H1 (cell line): ENCODE data around the gene MCCD1. TPM values are rescaled to one million over a fixed set of nuclear protein-coding genes. Genes with fewer than 3 reads are reported as not detected.

Experiments
- CTCF ChIA-PET: fragments of 300-600 bp; sonication (Branson Sonifier 250); formaldehyde crosslinking; loops from one replicate; lab custom pipeline; 2021; ENCODE audit not compliant: partially characterized antibody; lab: Charles Lee
- POLR2A ChIA-PET: fragments of 300-600 bp; sonication (Branson Sonifier 250); formaldehyde crosslinking; loops from one replicate; lab custom pipeline; 2021; ENCODE audit warnings: inconsistent platforms; ENCODE audit not compliant: partially characterized antibody; lab: Charles Lee
- DNase-seq, 2 experiments: peaks; one replicate each; pipeline versions ENCODE4 v3.0.0 to v3.0.0-alpha.2; 2010 to 2022; ENCODE audit warnings: low spot score in 2 of 2, low read depth in 1 of 2, mixed read lengths in 1 of 2
- FAIRE-seq: peaks from 2 replicates; lab custom pipeline; 2011; peaks lifted over from hg19 to GRCh38; lab: Jason Lieb, UNC
- H2AFZ ChIP-seq: 2 replicates; pipeline ENCODE4 v1.8.1; 2012; ENCODE audit warnings: low read length, inconsistent platforms
- H2AK5ac ChIP-seq: 2 replicates; pipeline ENCODE4 v1.6.1; 2013; ENCODE audit warnings: low read depth, low read length
- H2BK120ac ChIP-seq: replicated peaks from 2 replicates; pipeline ENCODE3; 2013; ENCODE audit warnings: low read depth, low read length, inconsistent platforms
- H2BK12ac ChIP-seq: 2 replicates; pipeline ENCODE4 v1.6.1; 2013; ENCODE audit warnings: low read depth, low read length
- H2BK15ac ChIP-seq: 2 replicates; pipeline ENCODE4 v1.6.1; 2013; ENCODE audit warnings: low read length
- H2BK20ac ChIP-seq: 2 replicates; pipeline ENCODE4 v1.6.1; 2013; ENCODE audit warnings: low read length
- H2BK5ac ChIP-seq: 2 replicates; pipeline ENCODE4 v1.6.1; 2013; ENCODE audit warnings: low read depth, low read length
- H3K14ac ChIP-seq: 2 replicates; pipeline ENCODE4 v1.6.1; 2013; ENCODE audit warnings: inconsistent platforms; ENCODE audit not compliant: insufficient read length
- H3K18ac ChIP-seq: 2 replicates; pipeline ENCODE4 v1.6.1; 2013; ENCODE audit warnings: low read length; ENCODE audit errors: extremely low read depth
- H3K23ac ChIP-seq: 2 replicates; pipeline ENCODE4 v1.6.1; 2013; ENCODE audit warnings: inconsistent platforms; ENCODE audit not compliant: insufficient read length
- H3K23me2 ChIP-seq: 2 replicates; pipeline ENCODE4 v1.6.1; 2013; ENCODE audit warnings: low read depth, low read length
- H3K27ac ChIP-seq: 2 replicates; pipeline ENCODE4 v1.6.1; 2011; ENCODE audit warnings: low read depth, low read length, inconsistent platforms
- H3K27me3 ChIP-seq, 4 experiments: replicated peaks in 1 of 4; 1 replicate in 1 of 4; 2 replicates in 3 of 4; pipeline versions ENCODE4 v1.6.1 to v1.8.1; 2011 to 2013; ENCODE audit warnings: low read length in 3 of 4, mild to moderate bottlenecking in 3 of 4, inconsistent platforms in 2 of 4, mixed read lengths in 2 of 4, moderate library complexity in 1 of 4; ENCODE audit not compliant: control insufficient read depth in 3 of 4, insufficient read depth in 3 of 4; ENCODE audit errors: extremely low read depth in 1 of 4
- H3K36me3 ChIP-seq, 4 experiments: 2 replicates each; pipeline versions ENCODE4 v1.6.1 to v1.8.1; 2011 to 2013; ENCODE audit warnings: mild to moderate bottlenecking in 4 of 4, low read length in 3 of 4, moderate library complexity in 2 of 4, control low read depth in 1 of 4, inconsistent platforms in 1 of 4; ENCODE audit not compliant: insufficient read depth in 4 of 4, control insufficient read depth in 2 of 4
- H3K4ac ChIP-seq: replicated peaks from 2 replicates; pipeline ENCODE3; 2013; ENCODE audit warnings: low read length, low read depth, mixed read lengths, inconsistent platforms; ENCODE audit not compliant: insufficient read length
- H3K4me1 ChIP-seq, 4 experiments: replicated peaks in 1 of 4; 1 replicate in 1 of 4; 2 replicates in 3 of 4; pipeline versions ENCODE4 v1.6.1 to v1.8.1; 2011 to 2013; ENCODE audit warnings: low read length in 3 of 4, inconsistent platforms in 2 of 4, mixed read lengths in 1 of 4; ENCODE audit not compliant: insufficient read depth in 4 of 4, control insufficient read depth in 3 of 4
- H3K4me2 ChIP-seq, 2 experiments: 2 replicates each; pipeline versions ENCODE4 v1.6.1 to v1.8.1; 2011 to 2013; ENCODE audit warnings: low read depth in 2 of 2, low read length in 2 of 2, control low read depth in 1 of 2, inconsistent platforms in 1 of 2, mild to moderate bottlenecking in 1 of 2; ENCODE audit not compliant: insufficient read depth in 1 of 2
- H3K4me3 ChIP-seq, 4 experiments: fragments of 200-600, 300-600 bp in 1 of 4; sonication (generic), shearing (Covaris generic), sonication (Bioruptor Twin) in 1 of 4; 2 replicates each; pipeline versions ENCODE4 v1.5.1 to v1.8.1; 2011 to 2016; ENCODE audit warnings: low read length in 4 of 4, low read depth in 3 of 4, control low read depth in 2 of 4, inconsistent platforms in 2 of 4, mild to moderate bottlenecking in 2 of 4, mixed read lengths in 1 of 4, moderate library complexity in 1 of 4; ENCODE audit not compliant: insufficient read depth in 2 of 4; ENCODE audit errors: extremely low read depth in 1 of 4
- H3K56ac ChIP-seq: replicated peaks from 2 replicates; pipeline ENCODE3; 2013; ENCODE audit warnings: low read depth, mild to moderate bottlenecking, mixed read lengths, low read length, inconsistent platforms; ENCODE audit not compliant: insufficient read length
- H3K79me1 ChIP-seq: 2 replicates; pipeline ENCODE4 v1.6.1; 2013; ENCODE audit warnings: low read depth, low read length, control low read depth
- H3K79me2 ChIP-seq, 2 experiments: 2 replicates each; pipeline versions ENCODE4 v1.6.1 to v1.8.1; 2012 to 2013; ENCODE audit warnings: low read length in 2 of 2, mild to moderate bottlenecking in 2 of 2, inconsistent platforms in 1 of 2; ENCODE audit not compliant: insufficient read depth in 2 of 2, control insufficient read depth in 1 of 2
- H3K9ac ChIP-seq, 4 experiments: replicated peaks in 1 of 4; 1 replicate in 1 of 4; 2 replicates in 3 of 4; pipeline versions ENCODE4 v1.6.1 to v1.8.1; 2011 to 2013; ENCODE audit warnings: low read depth in 3 of 4, low read length in 3 of 4, control low read depth in 2 of 4, mild to moderate bottlenecking in 2 of 4, moderate library complexity in 2 of 4, inconsistent platforms in 1 of 4; ENCODE audit errors: extremely low read depth in 1 of 4
- H3K9me3 ChIP-seq, 2 experiments: 2 replicates each; pipeline versions ENCODE4 v1.6.1 to v1.8.1; 2012 to 2013; ENCODE audit warnings: mild to moderate bottlenecking in 2 of 2, moderate library complexity in 2 of 2, control low read depth in 1 of 2, inconsistent platforms in 1 of 2, low read depth in 1 of 2, low read length in 1 of 2, mixed read lengths in 1 of 2; ENCODE audit not compliant: insufficient read depth in 2 of 2
- H4K20me1 ChIP-seq, 2 experiments: replicated peaks in 1 of 2; 2 replicates each; pipeline versions ENCODE3 to v1.8.1; 2011 to 2013; ENCODE audit warnings: inconsistent platforms in 2 of 2, low read length in 2 of 2, mild to moderate bottlenecking in 1 of 2; ENCODE audit not compliant: insufficient read depth in 2 of 2, control insufficient read depth in 1 of 2
- H4K5ac ChIP-seq: 2 replicates; pipeline ENCODE4 v1.6.1; 2013; ENCODE audit warnings: low read length, low read depth, mixed read lengths, inconsistent platforms; ENCODE audit not compliant: insufficient read length
- H4K8ac ChIP-seq: 2 replicates; pipeline ENCODE4 v1.8.0; 2013; ENCODE audit warnings: mild to moderate bottlenecking, moderate library complexity, low read length, inconsistent platforms; ENCODE audit not compliant: insufficient read depth; ENCODE audit errors: extremely low read depth
- H4K91ac ChIP-seq: replicated peaks from 2 replicates; pipeline ENCODE3; 2013; ENCODE audit warnings: low read length, mixed read lengths, inconsistent platforms; ENCODE audit not compliant: insufficient read length
- ASH2L ChIP-seq: fragments of 200-600, 300-600 bp; sonication (generic); IDR thresholded peaks from one replicate; pipeline ENCODE4 v1.7.1; 2017; ENCODE audit warnings: low read length
- CBX5 ChIP-seq: fragments of 300-800, 300-1000 bp; sonication (generic); IDR thresholded peaks from 2 replicates; pipeline ENCODE4 v1.7.1; 2016; ENCODE audit warnings: antibody characterized with exemption, low read length, low read depth
- CEBPB ChIP-seq: IDR thresholded peaks from 2 replicates; pipeline ENCODE4 v1.6.1; 2012; ENCODE audit warnings: low read depth, low read length
- CHD1 ChIP-seq: IDR thresholded peaks from 2 replicates; pipeline ENCODE4 v1.6.1; 2012; ENCODE audit warnings: low read depth, low read length, improper control_type of control experiment
- KDM1A ChIP-seq: fragments of 200-600, 300-600 bp; sonication (generic); IDR thresholded peaks from 2 replicates; pipeline ENCODE4 v1.7.1; 2016; ENCODE audit warnings: mild to moderate bottlenecking, low read length, borderline replicate concordance
- KDM4A ChIP-seq: IDR thresholded peaks from one replicate; pipeline ENCODE4 v1.7.1; 2012; ENCODE audit warnings: low read depth, mild to moderate bottlenecking, moderate library complexity, low read length, inconsistent platforms; ENCODE audit not compliant: severe bottlenecking
- SIN3A ChIP-seq, 2 experiments: IDR thresholded peaks in 1 of 2; conservative IDR thresholded peaks in 1 of 2; 2 replicates each; pipeline ENCODE4 v1.6.1; 2011 to 2012; ENCODE audit warnings: low read length in 2 of 2, improper control_type of control experiment in 1 of 2, low read depth in 1 of 2, mild to moderate bottlenecking in 1 of 2
- SIRT6 ChIP-seq: IDR thresholded peaks from one replicate; pipeline ENCODE4 v1.7.1; 2012; ENCODE audit warnings: low read length, inconsistent platforms
- SP2 ChIP-seq: IDR thresholded peaks from 2 replicates; pipeline ENCODE4 v1.6.1; 2012; ENCODE audit warnings: mild to moderate bottlenecking, low read length, inconsistent platforms
- SUZ12 ChIP-seq: fragments of 200-600 bp; sonication (generic); IDR thresholded peaks from 2 replicates; pipeline ENCODE4 v1.6.1; 2012; ENCODE audit warnings: mild to moderate bottlenecking, inconsistent platforms, low read length, moderate library complexity, mixed read lengths
- TAF7 ChIP-seq: optimal IDR thresholded peaks from 2 replicates; pipeline ENCODE3; 2011; ENCODE audit warnings: low read depth, mild to moderate bottlenecking, inconsistent platforms, low read length, moderate library complexity, borderline replicate concordance
- TCF12 ChIP-seq: IDR thresholded peaks from 2 replicates; pipeline ENCODE4 v1.6.1; 2011; ENCODE audit warnings: low read depth, mild to moderate bottlenecking, low read length
- YY1 ChIP-seq: IDR thresholded peaks from 2 replicates; pipeline ENCODE4 v1.6.1; 2011; ENCODE audit warnings: low read depth, mild to moderate bottlenecking, low read length
- WGBS, 2 experiments: shearing (Covaris generic) in 1 of 2; methylation state at CpG; one replicate each; pipeline versions ENCODE4 v1.1.6 to v1.1.7; 2013 to 2015; ENCODE audit warnings: low lambda C conversion rate in 2 of 2, mixed read lengths in 2 of 2, inconsistent platforms in 1 of 2, low coverage in 1 of 2, missing lambda C conversion rate in 1 of 2; ENCODE audit not compliant: insufficient replicate concordance in 2 of 2, insufficient coverage in 1 of 2, insufficient read length in 1 of 2; ENCODE audit errors: extremely low coverage in 1 of 2, missing lambda C conversion rate in 1 of 2; 5-methylcytosine and 5-hydroxymethylcytosine counted together
- polyA plus RNA-seq, 7 experiments: library from polyadenylated mRNA; depleted of rRNA in 3 of 7; stranded (reverse) in 5 of 7; unstranded in 2 of 7; fragments of >200 nt in 5 of 7; fragments of 200-250 nt in 2 of 7; gene quantifications; 1 replicate in 5 of 7; 2 replicates in 1 of 7; 4 replicates in 1 of 7; pipeline versions ENCODE4 v1.2.1 to v1.2.3, GENCODE V29; 2011 to 2013; ENCODE audit warnings: missing spikeins in 2 of 7, mixed read lengths in 2 of 7
- total RNA-seq: library from RNA; stranded (reverse); fragmentation: NEBNext Ultra II Directional; extraction: Animal tissue kit (Norgen Biotek cat#: 25700); gene quantifications from 2 replicates; pipeline ENCODE4 v1.2.1, GENCODE V29; 2021
- TF ChIP-seq, protein P1 (sequence below): IDR thresholded peaks from 2 replicates; pipeline ENCODE4 v1.6.1; 2011; ENCODE audit warnings: low read depth, mild to moderate bottlenecking, low read length; ENCODE audit not compliant: insufficient read depth

The MCCD1 gene
- total and polyA plus RNA-seq, 2 of the 8 experiments (the other 6 are each of a cell fraction or from before 2014, with no cell fraction given), result not detected

DNA sequence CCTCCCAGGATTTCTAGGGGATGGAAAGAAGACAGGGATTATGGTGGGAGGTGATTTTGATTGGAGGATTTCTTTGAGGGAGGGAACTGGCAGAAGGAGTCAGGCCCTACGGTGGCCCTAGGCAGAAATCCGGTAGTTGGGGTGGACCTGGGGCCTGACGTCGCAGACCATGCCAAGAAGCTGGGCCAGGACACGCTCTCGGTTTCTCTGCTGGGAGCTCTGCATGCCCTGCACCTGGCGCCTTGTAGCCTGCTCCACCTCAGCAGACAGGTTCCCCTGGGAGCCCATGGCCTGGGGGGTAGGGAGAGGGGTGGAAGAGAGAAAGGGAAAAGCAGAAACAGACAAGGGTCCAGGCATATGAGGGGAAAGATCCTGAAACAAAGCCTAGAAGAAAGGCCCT is 16.5 kb downstream of the MCCD1 start:
- Histone ChIP-seq H4K20me1 (peaks cover 2 to 4% of the 10 kb centered on the region in 2 experiments), H3K14ac (no peak overlapping the region), H2BK20ac (no peak overlapping the region), H3K9me3 (no peaks in the 10 kb centered on the region), H2AFZ (no peak overlapping the region), H2AK5ac (no peak overlapping the region), H3K18ac (no peak overlapping the region), H3K4me1 (peaks cover 0 to 9% (median 5%) of the 10 kb centered on the region in 4 experiments; a peak in 5 of 7 replicates), H3K9ac (no peak overlapping the region), H3K4ac (no peak overlapping the region), H3K79me1 (no peaks in the 10 kb centered on the region; the same call in 1 of the 2 replicates), H4K8ac (no peak overlapping the region), H2BK12ac (no peak overlapping the region), H3K23me2 (peaks cover 4% of the 10 kb centered on the region), H4K5ac (no peak overlapping the region), H3K27ac (no peak overlapping the region), H3K27me3 (no peaks in the 10 kb centered on the region), H4K91ac (no peak overlapping the region), H2BK15ac (0 out of 2 replicates have a peak overlapping the region, but pooled peaks have one; percentile 66), H3K23ac (no peak overlapping the region), H2BK5ac (no peak overlapping the region), H3K4me3 (no peak overlapping the region), H2BK120ac (no peak overlapping the region), H3K4me2 (peak overlapping the region in 1 of 2 experiments; percentile 32; a peak in 1 of 4 replicates), H3K36me3 (peaks cover under 1 to 7% (median 2%) of the 10 kb centered on the region in 4 experiments; a peak in 5 of 8 replicates), H3K56ac (no peak overlapping the region), H3K79me2 (peaks cover 12 to 29% of the 10 kb centered on the region in 2 experiments)
- ChIA-PET CTCF (interaction anchor here (0.7 to 24.7 kb wide), 3 partner anchors 20 to 56 kb away, joined by 4 to 613 read pairs (median 254); partner anchors contain the start of genes LST1, LTB and NCR3), POLR2A (interaction anchor here (0.6 to 18.4 kb wide), 6 partner anchors 15 to 107 kb away, joined by 3 to 428 read pairs (median 78); partner anchors contain the start of genes BAG6, MCCD1, MICB and NCR3)
- WGBS, 2 experiments, result 83% methylated on average over 7 of the region's 7 CpGs; no CpG with 5 or more reads in 1 of the 2 experiments
- FAIRE-seq (no peak), DNase-seq (no peak)
- no peak for TF ChIP-seq KDM1A
- no peak for TF ChIP-seq SP2
- TF ChIP-seq SIN3A (conservative IDR thresholded peaks at IDR 0.05 in 1 of 2, IDR thresholded peaks at IDR 0.05 in 1 of 2; ENCODE audit: low read depth in 1 of 2, low read length in 2 of 2), result no peak
- TF ChIP-seq YY1, result no peak
- TF ChIP-seq ASH2L, result no peak
- TF ChIP-seq SIRT6, result no peak
- no peak for TF ChIP-seq CEBPB
- TF ChIP-seq TCF12, result no peak
- no peak for TF ChIP-seq KDM4A
- no peak for TF ChIP-seq TAF7
- no peak for TF ChIP-seq CBX5
- TF ChIP-seq SUZ12, result no peak
- TF ChIP-seq CHD1, result no peak
- TF ChIP-seq, protein P1, sequence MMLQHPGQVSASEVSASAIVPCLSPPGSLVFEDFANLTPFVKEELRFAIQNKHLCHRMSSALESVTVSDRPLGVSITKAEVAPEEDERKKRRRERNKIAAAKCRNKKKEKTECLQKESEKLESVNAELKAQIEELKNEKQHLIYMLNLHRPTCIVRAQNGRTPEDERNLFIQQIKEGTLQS, result no peak
